ENCODE measurements around the gene TNNT3. TPM values are rescaled to one million over a fixed set of nuclear protein-coding genes. Genes with fewer than 3 reads are reported as not detected.

Gene TNNT3
- total RNA-seq, 1 experiment from 2014 or later, result 0.71 TPM

GRCh38 chr11:1948389-1948788, 28.9 kb downstream of the TNNT3 start:
- BruUV-seq (replicated peaks), result no TSS peak
- Histone ChIP-seq H3K36me3 (ENCODE audit: control insufficient read depth in 1 of 2, insufficient read depth in 2 of 2, low read length in 2 of 2) (no peaks in the 10 kb centered on the region), H3K4me3 (replicated peaks in 1 of 2; ENCODE audit: low read depth in 1 of 2, low read length in 2 of 2) (no peak overlapping the region), H3K4me2 (ENCODE audit: low read length) (no peak overlapping the region), H2AFZ (ENCODE audit: low read depth, low read length, poor library complexity, severe bottlenecking) (no peak overlapping the region), H3K79me2 (ENCODE audit: insufficient read depth, low read length) (no peaks in the 10 kb centered on the region), H3K27ac (ENCODE audit: low read depth, low read length) (no peak overlapping the region), H3K4me1 (ENCODE audit: control insufficient read depth in 1 of 2, insufficient read depth in 2 of 2, low read length in 2 of 2) (peaks cover 0 to 5% of the 10 kb centered on the region in 2 experiments; a peak in 1 of 4 replicates), H3K27me3 (ENCODE audit: insufficient read depth, low read length) (no peaks in the 10 kb centered on the region), H3K9me3 (ENCODE audit: control insufficient read depth in 1 of 2, insufficient read depth in 1 of 2, low read depth in 1 of 2, low read length in 2 of 2) (no peaks in the 10 kb centered on the region), H4K20me1 (ENCODE audit: insufficient read depth) (no peaks in the 10 kb centered on the region), H3K9me2 (ENCODE audit: insufficient read depth) (no peaks in the 10 kb centered on the region), H3K9ac (ENCODE audit: low read length) (no peak overlapping the region)
- ChIA-PET POLR2A (no interaction called here), RAD21 (ENCODE audit: low non-redundant PET in 1 of 2, low total read pairs in 2 of 2, uncharacterized antibody in 2 of 2, unreplicated experiment in 2 of 2) (interaction anchor here (0.7 to 1.4 kb wide), 2 partner anchors 255 to 296 kb away, joined by 3 to 5 read pairs; no protein-coding TSS in a partner anchor), CTCF (interaction anchor here (0.8 to 4.2 kb wide), 10 partner anchors 11 to 296 kb away, joined by 3 to 43 read pairs (median 6); partner anchors contain the start of genes H19 and SYT8)
- intact Hi-C loops (cut with micrococcal nuclease), result loop anchor here (10.0 kb wide), 1 partner anchor 54 kb away; the partner anchor contains the start of gene PRR33
- DNase-seq (ENCODE audit: low read depth, low spot score), result no peak
- peak; percentile 23 for ATAC-seq
- TF ChIP-seq ZBTB33 (IDR thresholded peaks at IDR 0.05; ENCODE audit: extremely low read depth, insufficient replicate concordance, low read length) (no peak), ATF3 (IDR thresholded peaks at IDR 0.05) (no peak), CTCF (IDR thresholded peaks at IDR 0.05 in 2 of 3, conservative IDR thresholded peaks at IDR 0.05 in 1 of 3; ENCODE audit: borderline replicate concordance in 1 of 3, insufficient read depth in 1 of 3, low read depth in 2 of 3, low read length in 2 of 3) (no peak), SP1 (IDR thresholded peaks at IDR 0.05; ENCODE audit: low read depth) (no peak), SIN3A (IDR thresholded peaks at IDR 0.05; ENCODE audit: low read depth) (no peak), REST (IDR thresholded peaks at IDR 0.05; ENCODE audit: low read depth) (no peak), POLR2A (IDR thresholded peaks at IDR 0.05; ENCODE audit: borderline replicate concordance, extremely low read depth, insufficient read depth, insufficient read length) (no peak), EZH2 (IDR thresholded peaks at IDR 0.05) (no peak), SRF (IDR thresholded peaks at IDR 0.05; ENCODE audit: low read depth) (no peak), EGR1 (IDR thresholded peaks at IDR 0.05; ENCODE audit: low read depth) (no peak), FOSL1 (IDR thresholded peaks at IDR 0.05; ENCODE audit: low read depth) (no peak), ZNF274 (IDR thresholded peaks at IDR 0.05; ENCODE audit: low read depth, low read length) (no peak), CBX3 (IDR thresholded peaks at IDR 0.05; ENCODE audit: low read depth) (no peak)
